GM04503 (cell line): ENCODE data around the gene RBFOX2.
A peak's percentile ranks its signal among the peaks of the same experiment; 100 is the strongest.
"Not testable (repeated sequence)": the region's sequence is repeated elsewhere in the genome, so short reads cannot be mapped to it uniquely, and the experiment has no call there.

Experiments
- DNase-seq: peaks from one replicate; pipeline ENCODE4 v3.0.0-alpha.2; 2012; ENCODE audit warnings: low read depth

RBFOX2 gene

DNA sequence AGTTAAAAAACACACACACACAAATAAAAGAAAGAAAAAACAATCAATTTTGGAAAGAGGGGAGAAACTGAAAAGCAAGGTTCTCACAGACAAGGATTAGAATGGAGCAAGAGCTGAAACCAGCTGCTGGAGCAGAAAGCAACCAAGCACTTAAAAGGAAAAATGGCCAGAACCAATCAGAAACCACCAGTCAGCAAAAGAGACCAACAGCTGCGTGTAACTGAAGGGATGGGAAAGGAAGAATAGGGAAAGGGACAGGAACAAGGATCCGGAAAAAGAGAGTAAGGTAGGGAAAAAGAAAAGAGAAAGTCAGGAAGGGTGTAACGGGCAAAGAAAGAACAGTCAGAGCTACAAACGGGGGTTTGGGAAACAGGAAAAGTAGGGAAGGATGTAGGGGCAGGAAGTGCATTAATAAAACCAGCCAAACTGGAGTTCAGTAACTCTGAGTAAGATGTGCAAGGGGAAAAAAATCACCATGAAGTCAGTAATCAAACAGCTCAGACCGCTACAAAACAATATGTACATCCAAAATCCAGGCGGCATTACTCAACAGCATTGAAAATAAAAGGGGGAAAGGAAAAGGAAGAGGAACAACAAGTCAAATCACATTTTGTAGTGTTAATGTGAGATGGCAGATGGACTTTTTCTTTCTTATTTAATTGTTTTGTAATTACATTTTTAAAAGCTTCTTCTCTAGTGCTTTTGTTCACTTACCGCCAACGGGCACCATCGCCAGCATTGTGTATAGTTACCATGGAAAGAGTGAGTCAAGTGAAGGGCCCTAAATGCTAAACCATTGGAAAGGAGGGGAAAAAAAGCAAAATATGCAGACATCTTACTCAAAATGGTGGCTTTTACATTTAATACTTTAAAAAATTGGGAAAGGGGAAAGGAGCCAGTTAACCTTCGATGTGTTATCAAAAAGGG, 261.7 kb downstream of the RBFOX2 start:
- no peak for DNase-seq

DNA sequence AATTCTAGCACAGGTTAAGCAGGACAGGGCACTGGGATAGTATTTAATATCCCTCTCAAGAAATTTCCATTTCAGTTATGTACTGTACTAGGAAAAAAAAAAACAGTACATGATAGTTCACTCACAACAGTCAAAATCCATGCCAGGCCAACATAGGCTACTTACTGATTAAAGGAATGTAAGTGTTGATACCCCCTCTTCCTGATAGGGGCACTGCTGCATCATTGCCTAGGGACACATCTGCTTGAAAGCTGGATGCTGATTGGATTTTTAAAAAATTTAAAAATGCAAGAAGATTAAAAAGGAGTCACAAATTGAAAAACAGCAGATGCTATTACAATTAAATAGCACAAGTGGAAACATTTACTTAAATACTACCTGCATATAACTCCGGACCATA, 267.6 kb downstream of the RBFOX2 start:
- DNase-seq = no peak

DNA sequence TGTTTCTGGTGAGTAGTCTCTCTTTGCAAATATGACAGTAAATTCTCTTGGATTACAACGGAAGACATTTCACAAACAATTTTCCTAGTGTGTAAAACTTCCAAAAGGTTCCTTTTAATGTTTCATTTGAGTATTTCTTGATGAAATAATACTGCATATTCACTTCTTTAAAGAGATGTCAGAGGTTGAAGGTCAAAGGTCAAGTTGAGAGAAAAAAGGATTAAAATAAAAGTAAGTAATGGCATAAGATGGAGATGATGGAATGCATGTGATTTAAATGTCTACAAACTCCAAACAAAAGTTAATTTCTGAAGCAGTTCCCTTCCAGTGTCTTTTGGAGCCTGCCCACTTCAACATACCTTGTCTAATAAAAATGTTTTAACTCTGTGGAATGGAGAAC, 270.2 kb downstream of the RBFOX2 start:
- DNase-seq = no peak

- DNase-seq = no peak
Observed at GRCh38 chr22:35756722-35757121, 271.9 kb downstream of the RBFOX2 start.

- DNase-seq = no peak
Observed at GRCh38 chr22:35754761-35755160, 273.9 kb downstream of the RBFOX2 start.

DNA sequence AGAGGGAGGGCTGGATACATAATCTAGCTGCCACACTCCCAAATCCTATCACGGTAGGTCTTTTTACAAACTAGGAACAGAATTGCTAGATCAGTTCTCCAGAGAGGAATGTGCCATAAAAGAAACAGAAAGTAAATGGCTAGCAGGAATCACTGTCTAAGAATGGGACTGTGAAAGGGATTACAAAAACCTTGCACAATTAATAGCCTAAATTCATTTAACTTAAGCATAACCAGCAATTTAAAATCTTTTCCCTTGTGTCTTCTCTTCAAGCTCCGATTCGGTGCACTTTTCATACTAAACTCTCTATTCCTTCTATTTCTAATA, 275.8 kb downstream of the RBFOX2 start:
- DNase-seq = no peak

GRCh38 chr22:35752006-35752862, 276.4 kb downstream of the RBFOX2 start:
- no peak for DNase-seq

DNA sequence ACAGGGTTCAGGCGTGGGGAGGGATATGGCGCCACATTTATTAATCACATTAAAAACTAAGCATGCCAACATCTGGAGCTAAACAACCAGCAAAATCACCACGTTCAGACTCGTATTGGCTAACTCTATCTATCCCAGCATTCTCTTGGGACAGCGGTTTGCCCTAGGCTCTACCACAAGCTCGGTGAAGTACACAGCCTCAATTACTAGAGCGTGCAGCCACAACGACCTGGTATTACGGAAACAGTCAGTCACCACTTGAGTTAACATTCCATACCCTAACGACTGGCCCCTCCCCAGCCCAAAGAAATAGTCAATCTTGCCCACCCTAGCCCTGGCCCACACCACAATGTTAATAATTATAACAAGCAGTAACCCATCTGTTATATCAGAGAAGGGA, 278.8 kb downstream of the RBFOX2 start:
- DNase-seq = peak; percentile 69

DNA sequence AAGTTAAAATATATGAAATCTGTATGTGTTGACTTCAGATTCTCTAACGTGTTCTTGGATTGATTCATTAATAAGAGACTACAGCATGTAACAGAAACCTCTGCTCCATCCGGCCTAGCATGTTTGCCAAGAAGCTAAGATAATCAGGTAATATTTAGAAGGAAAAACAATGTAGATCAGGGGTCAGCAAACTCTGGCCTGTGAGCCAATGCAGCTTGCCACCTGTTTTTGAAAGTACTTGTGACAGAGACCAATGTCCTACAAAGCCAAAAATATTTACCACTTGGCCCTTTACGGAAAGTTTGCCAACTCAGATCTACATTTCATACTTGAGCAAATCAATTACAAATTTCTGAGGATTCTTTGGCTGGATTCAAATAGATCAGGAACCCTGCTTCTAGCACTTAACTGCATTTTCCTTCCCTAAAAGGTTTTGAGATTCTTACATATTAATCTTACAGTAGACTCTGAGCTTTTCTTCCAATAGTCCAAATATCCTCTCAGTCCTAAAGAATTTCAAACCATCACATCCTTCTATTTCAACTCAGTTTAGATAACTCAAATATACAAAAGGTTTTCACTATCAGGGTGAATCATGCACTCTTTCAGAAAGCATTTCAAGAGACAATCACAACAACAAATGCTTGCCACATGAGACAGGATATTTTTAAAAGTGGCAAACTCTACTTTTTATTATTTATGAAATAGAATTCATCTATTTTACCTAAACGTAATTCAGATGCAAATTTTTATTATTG, 281.5 kb downstream of the RBFOX2 start:
- DNase-seq = no peak

DNA sequence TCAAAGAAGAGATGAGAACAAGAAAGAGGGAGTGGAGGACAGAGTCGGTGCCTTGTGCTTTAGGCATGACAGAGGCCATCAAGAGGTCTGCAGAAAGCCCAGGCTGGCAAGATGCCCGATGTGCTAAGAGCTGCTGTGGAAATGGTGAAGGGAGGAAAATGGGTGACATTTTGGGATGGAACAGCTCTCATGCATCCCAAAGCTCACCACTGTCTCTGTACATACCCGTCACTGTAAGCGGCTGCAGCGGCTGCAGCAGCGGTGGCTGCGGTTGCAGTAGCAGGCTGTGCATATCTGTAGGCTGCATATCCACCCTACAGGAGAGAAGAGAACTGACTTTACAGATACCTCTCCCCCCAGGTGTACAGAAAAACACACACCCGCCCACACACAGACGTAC, 282.4 kb downstream of the RBFOX2 start:
- no peak for DNase-seq

DNA sequence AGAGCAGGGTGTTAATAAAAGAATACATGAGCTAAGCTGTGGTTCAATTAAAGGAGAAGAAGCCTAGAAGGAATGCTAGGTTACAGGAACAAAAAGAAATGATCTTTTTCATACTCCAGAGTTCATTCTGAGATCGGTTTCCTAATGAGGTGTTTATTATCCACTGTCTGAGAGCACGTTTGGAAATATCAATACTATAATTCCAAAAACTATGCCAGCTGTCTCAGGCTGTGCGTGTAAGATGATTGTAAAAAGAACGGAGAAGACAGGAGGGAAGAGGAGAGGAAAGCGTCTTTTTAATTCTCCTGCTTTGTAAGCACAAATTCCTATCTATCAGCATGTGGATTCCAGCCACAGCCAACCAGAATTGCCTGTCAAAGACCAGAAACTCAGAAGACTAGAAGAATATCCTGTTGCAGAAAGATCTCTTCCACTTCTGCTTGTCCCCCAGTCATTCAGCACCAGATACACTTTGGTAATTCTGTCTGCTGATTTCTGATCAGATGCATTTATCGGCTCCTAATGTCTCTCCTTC, 285.2 kb downstream of the RBFOX2 start:
- DNase-seq = no peak

- peak; percentile 72 for DNase-seq
Observed at GRCh38 chr22:35742342-35743100, 286.1 kb downstream of the RBFOX2 start.

DNA sequence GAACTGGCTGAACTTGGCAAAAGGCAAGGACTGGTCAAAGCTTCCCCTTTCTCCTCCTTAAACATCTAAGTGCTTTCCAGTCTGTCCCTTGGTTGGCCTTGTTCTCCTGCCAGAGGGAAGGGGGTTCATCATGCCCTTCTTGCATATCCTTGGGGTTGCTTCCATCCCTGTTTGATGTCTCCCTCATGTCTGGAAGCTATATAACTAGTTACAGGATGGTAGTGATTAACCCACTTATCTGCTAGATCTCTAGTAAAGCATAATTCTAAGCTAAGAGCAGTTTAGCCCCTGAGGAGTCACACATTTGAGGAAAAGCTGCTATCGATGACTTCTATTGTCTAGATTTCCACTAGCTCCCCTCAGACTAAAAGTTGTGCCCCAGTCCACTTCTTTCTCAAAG, 288.0 kb downstream of the RBFOX2 start:
- DNase-seq = no peak

DNA sequence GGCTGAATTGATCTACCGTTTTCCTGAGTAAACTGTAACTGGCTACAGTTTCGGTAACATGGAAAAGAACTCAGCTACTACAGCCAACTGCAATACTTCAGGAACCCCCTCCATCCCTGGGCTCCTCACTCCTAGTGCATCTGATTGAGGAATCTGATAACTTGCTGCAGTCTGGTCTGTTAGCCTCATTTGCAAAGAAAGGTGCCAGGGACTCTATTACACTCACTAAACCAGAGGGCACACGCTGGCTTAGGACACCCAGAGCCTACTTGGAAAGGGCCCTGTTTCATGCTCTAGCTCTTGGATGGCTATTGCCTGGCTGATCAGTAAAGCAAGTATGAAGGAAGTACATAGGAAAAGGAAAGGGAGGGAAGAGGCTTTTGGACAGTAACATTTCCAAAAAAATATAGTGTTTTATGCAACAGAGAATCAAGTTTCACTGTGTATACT, 288.7 kb downstream of the RBFOX2 start:
- no peak for DNase-seq

DNA sequence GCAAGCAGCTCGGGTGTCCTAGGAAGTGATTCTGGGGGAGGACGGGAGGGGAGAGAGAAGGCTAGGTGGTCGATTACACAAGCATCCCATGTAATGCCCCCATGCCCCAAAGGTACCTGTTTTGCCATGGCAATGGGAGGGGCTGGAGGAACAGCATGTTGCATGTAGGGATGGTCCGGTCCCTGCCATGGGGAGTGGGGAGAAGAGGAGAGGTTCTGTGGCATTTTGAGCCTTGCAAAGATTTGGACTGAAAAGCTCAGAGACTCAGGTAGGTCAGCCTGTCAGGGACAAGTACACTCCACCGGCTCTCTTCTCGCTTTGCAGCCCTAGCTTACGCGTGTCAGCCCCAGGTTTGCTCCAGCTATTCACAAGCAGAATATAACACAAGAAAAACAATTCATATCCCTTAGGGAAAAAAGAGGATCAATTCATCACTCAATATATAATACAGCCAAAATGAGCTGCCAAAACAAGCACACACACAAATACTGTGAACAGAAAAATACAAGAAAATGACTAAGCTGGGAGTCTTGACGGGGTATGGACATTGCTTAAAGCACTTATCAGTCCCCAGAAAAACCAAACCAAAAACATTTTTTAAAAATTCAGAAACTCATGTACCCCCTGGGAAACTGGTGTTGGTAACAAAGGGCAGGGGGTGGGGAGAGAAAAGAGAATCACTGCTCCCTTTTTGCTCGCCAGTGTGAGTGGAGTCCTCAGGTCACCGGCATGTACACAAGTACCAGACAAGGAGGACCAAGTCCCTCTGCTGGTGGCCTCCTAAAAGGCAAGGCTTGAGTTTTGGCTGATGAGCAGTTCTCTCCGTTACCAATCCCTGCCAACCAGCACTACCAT, 289.3 kb downstream of the RBFOX2 start:
- no peak for DNase-seq

DNA sequence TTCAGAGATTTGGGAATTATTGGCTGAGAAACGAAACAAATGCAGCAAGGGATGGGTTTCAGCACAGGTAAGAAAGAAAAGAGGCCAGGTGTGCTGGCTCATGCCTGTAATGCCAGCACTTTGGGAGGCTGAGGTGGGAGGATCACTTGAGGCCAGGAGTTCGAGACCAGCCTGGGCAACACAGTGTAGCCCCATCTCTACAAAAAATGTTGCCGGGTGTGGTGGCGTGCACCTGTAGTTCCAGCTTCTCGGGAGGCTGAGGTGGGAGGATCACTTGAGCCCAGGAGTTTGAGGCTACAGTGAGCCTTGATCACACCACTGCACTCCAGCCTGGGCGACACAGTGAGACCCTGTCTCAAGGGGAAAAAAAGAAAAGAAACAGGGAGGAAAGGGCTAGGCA, 290.7 kb downstream of the RBFOX2 start:
- DNase-seq = not testable (repeated sequence)

DNA sequence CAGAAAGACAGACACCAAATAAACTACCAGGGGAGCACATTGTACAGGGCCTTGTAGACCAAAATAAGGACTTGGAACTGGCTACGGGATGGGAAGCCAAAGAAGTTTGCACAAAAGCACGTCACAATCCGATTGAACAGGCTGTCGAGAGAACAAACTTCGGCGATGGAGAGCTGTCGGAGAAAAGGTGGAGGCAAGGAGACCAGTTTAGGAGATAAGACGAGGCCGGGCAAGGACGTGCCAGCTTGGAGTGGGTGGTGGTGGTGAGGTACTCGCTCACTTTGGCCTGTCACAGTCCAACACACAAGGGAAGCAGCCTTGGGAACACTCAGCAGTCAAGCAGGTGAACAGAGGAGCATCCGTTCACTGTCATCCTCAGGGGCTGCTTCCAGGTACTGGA, 291.9 kb downstream of the RBFOX2 start:
- DNase-seq = no peak

DNA sequence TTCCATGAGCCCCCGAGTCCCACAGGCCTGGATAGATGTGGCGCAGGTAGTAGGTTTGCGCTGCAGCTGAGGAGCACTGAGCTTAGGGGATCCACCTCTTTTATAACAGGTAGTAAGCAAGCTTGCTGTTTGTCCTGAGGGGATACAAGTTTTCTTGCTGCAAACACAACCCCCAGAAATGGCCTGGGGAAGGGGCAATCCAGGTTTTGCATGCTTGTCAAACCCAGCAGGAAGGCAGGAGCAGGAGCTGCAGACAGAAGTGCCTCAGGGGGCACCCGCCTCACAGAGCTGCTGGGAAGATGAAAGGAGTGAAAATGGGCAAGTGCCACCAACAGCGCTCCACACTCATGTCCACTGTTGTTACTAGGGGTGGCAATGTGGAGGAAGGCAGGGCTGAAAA, 292.5 kb downstream of the RBFOX2 start:
- DNase-seq = no peak

DNA sequence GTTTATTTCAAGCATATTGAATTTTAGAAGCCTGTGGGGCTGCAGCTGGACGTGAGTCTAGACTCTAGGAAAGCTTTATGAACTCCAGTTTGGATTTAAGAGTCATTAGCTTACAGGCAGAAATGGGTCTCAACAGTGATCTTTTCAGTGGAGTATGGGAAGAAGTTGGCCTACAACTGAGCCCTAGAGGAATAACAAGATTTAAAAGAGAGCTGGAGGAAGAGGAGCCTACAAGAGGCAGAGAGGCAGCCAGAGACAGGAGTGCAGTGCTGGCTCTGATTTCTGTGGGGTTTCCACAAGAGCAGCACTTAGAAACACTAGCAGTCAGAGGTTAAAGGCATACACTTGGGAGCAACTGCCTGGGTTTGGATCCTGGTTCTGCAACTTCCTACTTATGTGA, 293.1 kb downstream of the RBFOX2 start:
- no peak for DNase-seq

DNA sequence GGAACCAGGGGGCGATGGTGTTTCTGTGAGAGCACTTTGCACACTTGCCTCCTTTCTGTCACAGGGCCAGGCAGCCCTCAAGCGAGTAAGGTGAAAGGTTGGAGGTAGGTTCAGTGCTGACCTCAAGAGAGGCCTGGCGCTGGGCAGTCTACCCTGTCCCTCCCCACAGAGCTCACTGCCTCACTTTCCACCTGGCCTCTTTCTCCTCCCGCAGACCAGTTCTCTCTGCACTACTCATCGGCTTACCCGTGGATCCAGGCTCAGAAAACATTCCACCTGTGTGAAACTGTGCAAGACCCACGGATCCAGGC, 294.2 kb downstream of the RBFOX2 start:
- no peak for DNase-seq
